Measurements from ENCODE around the gene ARHGEF39. TPM values are rescaled to one million over a fixed set of nuclear protein-coding genes. Genes with fewer than 3 reads are reported as not detected.
A peak's percentile ranks its signal among the peaks of the same experiment; 100 is the strongest.

ARHGEF39 gene
- total and polyA plus RNA-seq, 7 donors: 0.60 to 9.0 (median 1.6) TPM

GRCh38 chr9:35700031-35700430 lies 35.0 kb upstream of the ARHGEF39 start:
- no peaks in the 10 kb centered on the region for H3K27me3 ChIP-seq
- H3K36me3 ChIP-seq: peaks cover 78 to 96% (median 82%) of the 10 kb centered on the region in 4 donors
- TF ChIP-seq EP300 (IDR thresholded peaks at IDR 0.05) (no peak), POLR2AphosphoS5 (IDR thresholded peaks at IDR 0.05) (no peak), CTCF (IDR thresholded peaks at IDR 0.05) (no peak), POLR2A (IDR thresholded peaks at IDR 0.05) (no peak)
- H3K27ac ChIP-seq: peak overlapping the region; percentile 95 to 100 (median 98)
- H3K4me3 ChIP-seq: no peak overlapping the region
- H3K9me3 ChIP-seq: no peaks in the 10 kb centered on the region
- peaks cover 0 to 37% (median 19%) of the 10 kb centered on the region in 4 donors for H3K4me1 ChIP-seq
- intact Hi-C loops (cut with DNase I): no loop called here
- 90 to 92% methylated on average over 11 of the region's 11 CpGs for WGBS, 2 donors
- DNase-seq: peak; percentile 53

GRCh38 chr9:35698231-35698630 lies 33.2 kb upstream of the ARHGEF39 start:
- H3K36me3 ChIP-seq: peaks cover 60 to 78% (median 64%) of the 10 kb centered on the region in 4 donors
- no peak overlapping the region for H3K4me3 ChIP-seq
- H3K27ac ChIP-seq: peak overlapping the region; percentile 95 to 100 (median 98)
- H3K27me3 ChIP-seq: no peaks in the 10 kb centered on the region
- TF ChIP-seq POLR2AphosphoS5 (IDR thresholded peaks at IDR 0.05): no peak
- no peak for TF ChIP-seq POLR2A (IDR thresholded peaks at IDR 0.05)
- TF ChIP-seq CTCF (IDR thresholded peaks at IDR 0.05): no peak
- no peak for TF ChIP-seq EP300 (IDR thresholded peaks at IDR 0.05)
- peaks cover 0 to 41% (median 23%) of the 10 kb centered on the region in 4 donors for H3K4me1 ChIP-seq
- intact Hi-C loops (cut with DNase I): no loop called here
- WGBS, 2 donors: 86 to 90% methylated on average over 5 of the region's 5 CpGs
- H3K9me3 ChIP-seq: no peaks in the 10 kb centered on the region
- peak; percentile 51 for DNase-seq

GRCh38 chr9:35697486-35697885 lies 32.5 kb upstream of the ARHGEF39 start:
- intact Hi-C loops (cut with DNase I): no loop called here
- H3K27ac ChIP-seq: peak overlapping the region; percentile 95 to 100 (median 98)

GRCh38 chr9:35696520-35697215 lies 31.7 kb upstream of the ARHGEF39 start:
- peak; percentile 78 for DNase-seq
- H3K9me3 ChIP-seq: no peaks in the 10 kb centered on the region
- TF ChIP-seq EP300 (IDR thresholded peaks at IDR 0.05) (peak in 3 of 4 donors; percentile 52 to 79 (median 76)), POLR2AphosphoS5 (IDR thresholded peaks at IDR 0.05) (peak; percentile 5 to 62 (median 41)), POLR2A (IDR thresholded peaks at IDR 0.05) (no peak), CTCF (IDR thresholded peaks at IDR 0.05) (peak in 3 of 4 experiments; percentile 88 to 95 (median 94))
- peak overlapping the region; percentile 95 to 100 (median 98) for H3K27ac ChIP-seq
- H3K4me3 ChIP-seq: no peak overlapping the region
- intact Hi-C loops (cut with DNase I): no loop called here
- H3K27me3 ChIP-seq: no peaks in the 10 kb centered on the region
- H3K36me3 ChIP-seq: peaks cover 45 to 62% (median 49%) of the 10 kb centered on the region in 4 donors
- 38 to 49% methylated on average over 9 of the region's 9 CpGs for WGBS, 2 donors
- peaks cover 0 to 49% (median 32%) of the 10 kb centered on the region in 4 donors for H3K4me1 ChIP-seq

More at GRCh38 chr9:35697486-35697885, 32.5 kb upstream of the ARHGEF39 start:
- no peak for TF ChIP-seq POLR2A (IDR thresholded peaks at IDR 0.05)
- TF ChIP-seq POLR2AphosphoS5 (IDR thresholded peaks at IDR 0.05): no peak
- TF ChIP-seq EP300 (IDR thresholded peaks at IDR 0.05): no peak
- TF ChIP-seq CTCF (IDR thresholded peaks at IDR 0.05): no peak
- Histone ChIP-seq H3K9me3 (no peaks in the 10 kb centered on the region), H3K4me1 (peaks cover 0 to 42% (median 24%) of the 10 kb centered on the region in 4 donors), H3K4me3 (no peak overlapping the region), H3K27me3 (no peaks in the 10 kb centered on the region), H3K36me3 (peaks cover 53 to 71% (median 57%) of the 10 kb centered on the region in 4 donors)
- 85 to 87% methylated on average over 14 of the region's 14 CpGs for WGBS, 2 donors
- DNase-seq: peak; percentile 62

Data from sigmoid colon (tissue), 7 donors.